GM13976 (cell line): ENCODE results near the gene FXYD2.

ENCODE experiments used
- DNase-seq: peaks from one replicate; pipeline ENCODE4 v3.0.0; 2012; ENCODE audit warnings: low spot score
- CTCF ChIP-seq: IDR thresholded peaks from 2 replicates; pipeline ENCODE4 v1.5.1; 2012; ENCODE audit warnings: borderline replicate concordance, mild to moderate bottlenecking; ENCODE audit not compliant: insufficient read depth; ENCODE audit errors: extremely low read depth, missing control alignments, control extremely low read depth
- in situ Hi-C: fragments of 300-500 bp; cut with MboI; formaldehyde crosslinking; loops from one replicate; pipeline ENCODE4 v1.12.0; 2022; ENCODE audit warnings: low sequenced_read_pairs, mixed read lengths, inconsistent platforms; ENCODE audit not compliant: unreplicated experiment

Gene FXYD2

GRCh38 chr11:117782101-117782500 is 42.4 kb downstream of the FXYD2 start:
- no peak for DNase-seq
- TF ChIP-seq CTCF = no peak
- in situ Hi-C loops = no loop called here

DNA sequence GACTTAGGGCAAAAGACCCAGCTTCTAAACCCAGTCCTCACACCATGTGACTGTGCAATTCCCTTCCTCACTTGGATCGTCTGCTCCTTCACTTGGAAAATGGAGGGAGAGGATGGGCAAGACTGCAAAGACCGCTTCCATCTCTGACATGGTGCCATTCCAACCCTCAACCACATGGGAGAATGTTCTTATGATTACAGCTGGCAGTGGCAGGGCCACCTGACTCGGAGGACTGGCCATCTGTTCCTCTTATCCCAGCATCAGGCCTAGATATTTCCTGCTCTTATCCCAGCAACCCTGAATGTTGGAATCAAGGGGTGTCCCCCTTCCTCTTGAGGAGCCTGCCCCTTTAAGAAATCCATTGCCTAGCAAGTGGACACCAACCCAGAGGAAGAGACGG is 42.9 kb downstream of the FXYD2 start:
- in situ Hi-C loops = no loop called here
- DNase-seq = no peak
- no peak for TF ChIP-seq CTCF

DNA sequence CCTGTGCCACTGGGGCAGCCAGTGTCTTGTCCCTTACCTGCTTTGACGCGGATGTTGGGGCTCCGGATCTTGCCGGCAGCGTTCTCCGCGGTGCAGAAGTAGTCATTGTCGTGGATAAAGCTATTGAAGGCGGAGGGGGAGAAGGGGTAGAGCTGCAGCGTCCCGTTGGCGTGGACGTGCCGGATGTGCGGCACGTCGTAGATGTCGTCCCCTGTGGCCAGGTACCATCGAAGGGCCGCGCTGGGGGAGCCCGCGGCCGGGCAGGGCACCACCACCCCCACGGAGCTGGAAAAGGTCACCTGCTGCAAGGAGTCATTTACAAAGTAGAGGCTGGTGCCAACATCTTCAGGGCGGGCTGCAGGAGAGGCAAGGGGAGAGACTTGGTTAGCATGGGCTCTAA is 44.1 kb downstream of the FXYD2 start:
- no peak for DNase-seq
- TF ChIP-seq CTCF = no peak
- in situ Hi-C loops = no loop called here

- no peak for DNase-seq
- no peak for TF ChIP-seq CTCF
- in situ Hi-C loops = no loop called here
These were observed 50.0 kb downstream of the FXYD2 start for GRCh38 chr11:117774553-117774952.

DNA sequence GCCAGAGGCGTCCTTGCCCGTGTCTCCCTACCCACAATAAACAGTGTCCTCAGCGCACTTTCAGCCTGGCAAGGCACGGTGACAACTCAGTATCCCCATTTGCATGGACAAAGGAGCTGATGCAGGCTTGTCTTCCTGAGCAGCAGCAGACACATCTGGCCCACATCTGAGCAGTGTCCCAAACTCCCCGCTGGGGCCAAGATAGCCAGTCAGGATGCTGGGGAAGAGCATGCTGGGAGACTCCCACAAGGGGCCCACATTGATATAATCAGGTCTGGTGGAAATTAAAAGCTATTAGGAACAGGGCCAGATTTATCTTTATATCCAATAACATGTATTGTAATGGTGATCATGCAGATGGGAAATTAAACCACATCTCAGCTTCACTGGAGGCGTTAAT is 52.2 kb downstream of the FXYD2 start:
- no peak for DNase-seq
- TF ChIP-seq CTCF = no peak
- in situ Hi-C loops = no loop called here

GRCh38 chr11:117771841-117772240 is 52.7 kb downstream of the FXYD2 start:
- in situ Hi-C loops = no loop called here
- no peak for DNase-seq
- no peak for TF ChIP-seq CTCF

DNA sequence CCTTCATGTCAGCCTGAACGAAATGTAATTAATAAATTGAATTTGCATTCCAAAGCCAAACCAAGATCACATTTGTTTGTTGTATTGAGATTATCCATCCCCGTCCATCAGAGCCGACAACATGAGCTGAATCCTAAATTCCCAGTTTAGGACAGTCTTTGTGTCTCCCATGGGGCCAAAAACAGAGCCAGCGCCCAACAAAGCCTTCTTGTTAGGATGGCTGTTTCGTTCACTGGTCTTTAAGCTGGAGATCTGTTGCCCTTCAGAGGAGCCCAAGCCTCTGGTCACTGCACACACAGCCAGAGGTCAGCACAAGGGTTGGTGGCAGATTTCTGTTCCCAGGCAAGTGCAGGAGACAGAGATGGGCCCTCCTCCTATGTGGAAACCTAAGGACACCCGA is 53.3 kb downstream of the FXYD2 start:
- in situ Hi-C loops = no loop called here
- no peak for DNase-seq
- TF ChIP-seq CTCF = no peak
